ENCODE results near the gene NTRK1. TPM values are rescaled to one million over a fixed set of nuclear protein-coding genes. Genes with fewer than 3 reads are reported as not detected.

The NTRK1 gene
- polyA plus RNA-seq, 1 of the 3 experiments (the other 2 are of a cell fraction), result 0.97 TPM

- Histone ChIP-seq H3F3A (replicated peaks; ENCODE audit: insufficient read depth) (peaks cover 10% of the 10 kb centered on the region), H3K9me2 (no peaks in the 10 kb centered on the region), H3K27ac (ENCODE audit: low read depth in 2 of 2, low read length in 1 of 2) (no peak overlapping the region), H3K79me2 (ENCODE audit: insufficient read depth) (no peaks in the 10 kb centered on the region), H4K20me1 (ENCODE audit: insufficient read depth) (no peaks in the 10 kb centered on the region), H2AFZ (ENCODE audit: low read depth) (no peak overlapping the region), H3K27me3 (ENCODE audit: insufficient read depth) (no peaks in the 10 kb centered on the region), H3K9ac (no peak overlapping the region), H3K4me3 (ENCODE audit: low read depth in 2 of 2, low read length in 1 of 2) (no peak overlapping the region), H3K9me3 (no peaks in the 10 kb centered on the region), H3K36me3 (replicated peaks in 1 of 2; ENCODE audit: control insufficient read depth in 1 of 2, insufficient read depth in 2 of 2, low read length in 1 of 2) (no peaks in the 10 kb centered on the region), H3K4me1 (ENCODE audit: control insufficient read depth in 1 of 2, insufficient read depth in 2 of 2, low read depth in 1 of 2, low read length in 1 of 2) (peaks cover 24 to 46% of the 10 kb centered on the region in 2 experiments; a peak in 3 of 4 replicates), H3K4me2 (no peak overlapping the region)
- no peak for DNase-seq
- TF ChIP-seq MEF2A (IDR thresholded peaks at IDR 0.05; ENCODE audit: borderline replicate concordance, low read depth), result no peak
- WGBS (ENCODE audit: low lambda C conversion rate), result 98% methylated on average over 4 of the region's 4 CpGs
- ChIA-PET CTCF (interaction anchor here (1.0 to 9.4 kb wide), 5 partner anchors 10 to 26 kb away, joined by 3 to 110 read pairs (median 41); partner anchors contain the start of gene PEAR1), POLR2A (no interaction called here)
Observed at GRCh38 chr1:156901590-156901900, 40.9 kb downstream of the NTRK1 start.

- ChIA-PET CTCF (interaction anchor here (1.0 to 9.4 kb wide), 7 partner anchors 8 to 25 kb away, joined by 3 to 110 read pairs (median 21); partner anchors contain the start of gene PEAR1), POLR2A (interaction anchor here (1.3 kb wide), 1 partner anchor 11 kb away, joined by 3 read pairs; no protein-coding TSS in a partner anchor)
- Histone ChIP-seq H3K36me3 (replicated peaks in 1 of 2; ENCODE audit: control insufficient read depth in 1 of 2, insufficient read depth in 2 of 2, low read length in 1 of 2) (no peaks in the 10 kb centered on the region), H3K9me3 (no peaks in the 10 kb centered on the region), H3K27me3 (ENCODE audit: insufficient read depth) (no peaks in the 10 kb centered on the region), H3K4me3 (ENCODE audit: low read depth in 2 of 2, low read length in 1 of 2) (no peak overlapping the region), H3K4me1 (ENCODE audit: control insufficient read depth in 1 of 2, insufficient read depth in 2 of 2, low read depth in 1 of 2, low read length in 1 of 2) (peaks cover 18 to 39% of the 10 kb centered on the region in 2 experiments; a peak in 3 of 4 replicates), H3K9me2 (no peaks in the 10 kb centered on the region), H2AFZ (ENCODE audit: low read depth) (no peak overlapping the region), H3K4me2 (no peak overlapping the region), H3K9ac (no peak overlapping the region), H3K79me2 (ENCODE audit: insufficient read depth) (no peaks in the 10 kb centered on the region), H4K20me1 (ENCODE audit: insufficient read depth) (no peaks in the 10 kb centered on the region), H3K27ac (ENCODE audit: low read depth in 2 of 2, low read length in 1 of 2) (no peak overlapping the region), H3F3A (replicated peaks; ENCODE audit: insufficient read depth) (peaks cover 5% of the 10 kb centered on the region)
- DNase-seq, result no peak
- WGBS (ENCODE audit: low lambda C conversion rate), result 68% methylated on average over 17 of the region's 23 CpGs
- no peak for TF ChIP-seq ZBTB33 (IDR thresholded peaks at IDR 0.05; ENCODE audit: borderline replicate concordance, low read depth)
- no peak for TF ChIP-seq RFX5 (IDR thresholded peaks at IDR 0.05; ENCODE audit: low read length)
- TF ChIP-seq FOSL2 (IDR thresholded peaks at IDR 0.05; ENCODE audit: borderline replicate concordance, low read depth), result no peak
- no peak for TF ChIP-seq REST (IDR thresholded peaks at IDR 0.05; ENCODE audit: low read depth, low read length)
- no peak for TF ChIP-seq RAD21 (IDR thresholded peaks at IDR 0.05; ENCODE audit: low read length)
- no peak for TF ChIP-seq JUND (IDR thresholded peaks at IDR 0.05)
- TF ChIP-seq GABPA (IDR thresholded peaks at IDR 0.05; ENCODE audit: low read depth), result no peak
- no peak for TF ChIP-seq GATA2 (CRISPR knock-in tag; IDR thresholded peaks at IDR 0.05)
- TF ChIP-seq EZH2phosphoT487 (IDR thresholded peaks at IDR 0.05; ENCODE audit: borderline replicate concordance, low read depth), result no peak
- no peak for TF ChIP-seq TAF1 (IDR thresholded peaks at IDR 0.05; ENCODE audit: borderline replicate concordance, low read depth, low read length)
- no peak for TF ChIP-seq USF2 (IDR thresholded peaks at IDR 0.05; ENCODE audit: borderline replicate concordance, low read depth, low read length)
- TF ChIP-seq TEAD4 (IDR thresholded peaks at IDR 0.05; ENCODE audit: borderline replicate concordance, insufficient read depth), result no peak
- no peak for TF ChIP-seq CHD2 (IDR thresholded peaks at IDR 0.05; ENCODE audit: low read length, partially characterized antibody)
- no peak for TF ChIP-seq CTCF (IDR thresholded peaks at IDR 0.05)
- TF ChIP-seq NRF1 (IDR thresholded peaks at IDR 0.05; ENCODE audit: low read depth, low read length), result no peak
Observed at GRCh38 chr1:156901966-156902915, 41.6 kb downstream of the NTRK1 start.
